Natural killer cell (primary cell): ENCODE measurements around the gene GCH1. TPM values are rescaled to one million over a fixed set of nuclear protein-coding genes. Genes with fewer than 3 reads are reported as not detected.
"Not testable (repeated sequence)": the region's sequence is repeated elsewhere in the genome, so short reads cannot be mapped to it uniquely, and the experiment has no call there.

Source experiments
- ATAC-seq, 3 donors: fragments of 150-1000 bp in 2 of 3; fragments of 200-7000 bp in 1 of 3; cut with Tn5 transposase; 1 replicate in 1 of 3; 2 replicates in 2 of 3; pipeline ENCODE4 v1.10.0; 2021; ENCODE audit warnings: mild to moderate bottlenecking in 2 of 3, moderate library complexity in 2 of 3
- DNase-seq, 2 donors: peaks; one replicate each; pipeline versions ENCODE4 v3.0.0 to v3.0.0-alpha.2; 2013 to 2021; ENCODE audit warnings: mixed read lengths in 1 of 2
- H3K27ac ChIP-seq: one replicate; pipeline ENCODE4 v1.5.1; 2013; ENCODE audit warnings: mild to moderate bottlenecking, low read length
- H3K27me3 ChIP-seq: one replicate; pipeline ENCODE4 v1.6.1; 2013; ENCODE audit warnings: low read length; ENCODE audit not compliant: control insufficient read depth, insufficient read depth
- H3K36me3 ChIP-seq: one replicate; pipeline ENCODE4 v1.6.1; 2013; ENCODE audit warnings: low read length; ENCODE audit not compliant: control insufficient read depth, insufficient read depth
- H3K4me1 ChIP-seq: one replicate; pipeline ENCODE4 v1.6.1; 2013; ENCODE audit warnings: low read length; ENCODE audit not compliant: control insufficient read depth, insufficient read depth
- H3K4me3 ChIP-seq: one replicate; pipeline ENCODE4 v1.5.1; 2013; ENCODE audit warnings: low read length
- H3K9me3 ChIP-seq: one replicate; pipeline ENCODE4 v1.6.1; 2013; ENCODE audit warnings: low read length; ENCODE audit not compliant: control insufficient read depth, insufficient read depth
- H3K27ac Mint-ChIP-seq, 2 donors: one replicate each; pipeline ENCODE4 v1.8.0; 2022; ENCODE audit warnings: mild to moderate bottlenecking in 2 of 2, mixed read lengths in 2 of 2, moderate library complexity in 1 of 2
- H3K27me3 Mint-ChIP-seq, 2 donors: one replicate each; pipeline ENCODE4 v1.8.0; 2022; ENCODE audit warnings: low read depth in 2 of 2, mixed read lengths in 2 of 2
- H3K36me3 Mint-ChIP-seq: one replicate; pipeline ENCODE4 v1.8.0; 2022; ENCODE audit warnings: mixed read lengths
- H3K4me1 Mint-ChIP-seq, 2 donors: one replicate each; pipeline ENCODE4 v1.8.0; 2022; ENCODE audit warnings: mixed read lengths in 2 of 2
- H3K4me3 Mint-ChIP-seq: one replicate; pipeline ENCODE4 v1.8.0; 2022; ENCODE audit warnings: mild to moderate bottlenecking, moderate library complexity, mixed read lengths
- H3K9me3 Mint-ChIP-seq, 2 donors: one replicate each; pipeline ENCODE4 v1.8.0; 2022; ENCODE audit warnings: mixed read lengths in 2 of 2
- CTCF ChIP-seq: fragments of 200-600 bp; IDR thresholded peaks from one replicate; pipeline ENCODE4 v1.8.0; 2022; ENCODE audit warnings: antibody characterized with exemption
- WGBS: methylation state at CpG from one replicate; pipeline ENCODE4 v1.1.7; 2013; ENCODE audit warnings: missing lambda C conversion rate; ENCODE audit not compliant: insufficient coverage; 5-methylcytosine and 5-hydroxymethylcytosine counted together
- intact Hi-C: fragments of 100-400 bp; cut with micrococcal nuclease; formaldehyde crosslinking; loops from one replicate; pipeline ENCODE4 v1.14.2; 2022
- total RNA-seq, 4 donors: library from RNA; stranded (reverse); fragments of 120-200 nt in 1 of 4; gene quantifications; one replicate each; pipeline versions ENCODE4 v1.2.3 to v1.2.4, GENCODE V29; 2013 to 2022

Gene GCH1
- total RNA-seq, 3 donors from 2014 or later (not counting 1 experiment from before 2014, with no cell fraction given), result 51.7 to 71.5 (median 52.6) TPM

GRCh38 chr14:54916101-54916500 is 13.5 kb upstream of the GCH1 start:
- Mint-ChIP-seq H3K36me3 (no peaks in the 10 kb centered on the region), H3K4me3 (no peak overlapping the region), H3K4me1 (no peaks in the 10 kb centered on the region), H3K27ac (no peak overlapping the region), H3K9me3 (no peaks in the 10 kb centered on the region), H3K27me3 (no peaks in the 10 kb centered on the region)
- no CpG with 5 or more reads among the region's 1 CpG for WGBS
- Histone ChIP-seq H3K9me3 (no peaks in the 10 kb centered on the region), H3K36me3 (no peaks in the 10 kb centered on the region), H3K27ac (no peak overlapping the region), H3K4me3 (no peak overlapping the region), H3K4me1 (no peaks in the 10 kb centered on the region), H3K27me3 (no peaks in the 10 kb centered on the region)
- intact Hi-C loops, result no loop called here
- ATAC-seq (no peak), DNase-seq (no peak)
- TF ChIP-seq CTCF, result no peak

GRCh38 chr14:54909817-54910558 is 7.4 kb upstream of the GCH1 start:
- H3K36me3 ChIP-seq, result no peaks in the 10 kb centered on the region
- no peak for TF ChIP-seq CTCF
- H3K27me3 ChIP-seq, result no peaks in the 10 kb centered on the region
- no peaks in the 10 kb centered on the region for H3K9me3 ChIP-seq
- 91% methylated on average over 4 of the region's 5 CpGs for WGBS
- H3K27ac ChIP-seq, result no peak overlapping the region
- peaks cover 3% of the 10 kb centered on the region for H3K4me1 ChIP-seq
- DNase-seq, result no peak
- Mint-ChIP-seq H3K27ac (peak overlapping the region in 1 of 2 donors; percentile 34), H3K36me3 (no peaks in the 10 kb centered on the region), H3K4me1 (peaks cover 20% of the 10 kb centered on the region in 2 donors), H3K27me3 (no peaks in the 10 kb centered on the region), H3K4me3 (no peak overlapping the region), H3K9me3 (no peaks in the 10 kb centered on the region)
- intact Hi-C loops, result loop anchor here (10.0 kb wide), 2 partner anchors 115 to 345 kb away; partner anchors contain the start of genes SAMD4A, SOCS4 and WDHD1
- no peak for ATAC-seq
- H3K4me3 ChIP-seq, result no peak overlapping the region

- not testable (repeated sequence) for H3K36me3 ChIP-seq, H3K27me3 ChIP-seq, H3K27ac Mint-ChIP-seq, H3K27ac ChIP-seq, DNase-seq, H3K9me3 ChIP-seq, H3K4me3 ChIP-seq, H3K4me3 Mint-ChIP-seq, H3K4me1 ChIP-seq, H3K36me3 Mint-ChIP-seq, H3K27me3 Mint-ChIP-seq, ATAC-seq, H3K9me3 Mint-ChIP-seq
- WGBS, result 96% methylated on average over 2 of the region's 4 CpGs
- intact Hi-C loops, result loop anchor here (10.0 kb wide), 2 partner anchors 116 to 344 kb away; partner anchors contain the start of genes SAMD4A, SOCS4 and WDHD1
- peaks cover 20% of the 10 kb centered on the region in 2 donors for H3K4me1 Mint-ChIP-seq
Measured at GRCh38 chr14:54908973-54909372, 6.3 kb upstream of the GCH1 start.

- no peak overlapping the region for H3K4me3 ChIP-seq
- DNase-seq (peak in 1 of 2 donors; percentile 51), ATAC-seq (peak; percentile 72 to 88 (median 86))
- WGBS, result 19% methylated on average over 2 of the region's 4 CpGs
- intact Hi-C loops, result loop anchor here (10.0 kb wide), 2 partner anchors 117 to 343 kb away; partner anchors contain the start of genes SAMD4A, SOCS4 and WDHD1
- Mint-ChIP-seq H3K4me3 (peak overlapping the region; percentile 71), H3K36me3 (no peaks in the 10 kb centered on the region), H3K27ac (peak overlapping the region; percentile 67 to 85), H3K9me3 (no peaks in the 10 kb centered on the region), H3K27me3 (no peaks in the 10 kb centered on the region), H3K4me1 (peaks cover 20 to 23% of the 10 kb centered on the region in 2 donors)
- H3K36me3 ChIP-seq, result no peaks in the 10 kb centered on the region
- H3K27me3 ChIP-seq, result no peaks in the 10 kb centered on the region
- TF ChIP-seq CTCF, result no peak
- H3K9me3 ChIP-seq, result no peaks in the 10 kb centered on the region
- H3K4me1 ChIP-seq, result peaks cover 6% of the 10 kb centered on the region
- no peak overlapping the region for H3K27ac ChIP-seq
Measured at GRCh38 chr14:54908190-54908589, 5.6 kb upstream of the GCH1 start.
